ENCODE results near the gene SEMA3D. TPM values are rescaled to one million over a fixed set of nuclear protein-coding genes. Genes with fewer than 3 reads are reported as not detected.

SEMA3D gene
- total and polyA plus RNA-seq, 9 of the 15 experiments (the other 6 are each of a cell fraction or from before 2014, with no cell fraction given): 0.01 to 0.10 (median 0.04) TPM; not detected in 1

DNA sequence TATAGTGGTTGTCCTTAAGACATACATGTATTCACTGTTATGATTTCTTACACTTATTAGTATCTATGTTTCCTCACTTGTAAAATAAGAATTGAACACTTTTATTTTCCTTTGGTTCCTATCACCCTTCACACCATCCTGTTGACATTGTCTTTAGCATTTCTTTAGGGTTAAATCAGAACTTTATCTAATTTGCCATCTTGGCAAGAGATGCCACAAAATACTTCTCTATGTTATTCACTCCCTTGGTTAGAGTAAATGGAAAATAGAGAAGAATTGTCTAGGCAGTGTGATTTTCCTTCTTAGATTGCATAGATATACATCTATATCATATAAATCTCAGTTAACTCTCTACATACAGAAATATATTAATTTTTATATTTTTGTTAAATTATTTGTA lies 204.7 kb downstream of the SEMA3D start (continued):
- TF ChIP-seq POLR3A (IDR thresholded peaks at IDR 0.05; ENCODE audit: borderline replicate concordance, extremely low read depth, insufficient read depth, insufficient read length) (no peak), ZNF212 (CRISPR knock-in tag; IDR thresholded peaks at IDR 0.05) (no peak), KHSRP (IDR thresholded peaks at IDR 0.05) (no peak), SREBF2 (CRISPR knock-in tag; IDR thresholded peaks at IDR 0.05) (no peak)

GRCh38 chr7:84981055-84981976 lies 205.5 kb downstream of the SEMA3D start:
- intact Hi-C loops (cut with micrococcal nuclease): no loop called here
- Histone ChIP-seq H3K36me3 (ENCODE audit: control insufficient read depth, insufficient read depth, low read length) (no peaks in the 10 kb centered on the region), H3K4me1 (replicated peaks in 1 of 2; ENCODE audit: control insufficient read depth in 2 of 2, insufficient read depth in 2 of 2, low read length in 2 of 2) (no peaks in the 10 kb centered on the region), H3K4me3 (no peak overlapping the region), H3K9me3 (replicated peaks; ENCODE audit: control insufficient read depth, insufficient read depth, low read depth, low read length) (no peaks in the 10 kb centered on the region), H3K79me2 (ENCODE audit: control insufficient read depth, insufficient read depth, low read length) (no peaks in the 10 kb centered on the region), H2AFZ (ENCODE audit: low read depth, low read length) (no peak overlapping the region; the same call in 1 of the 2 replicates), H4K20me1 (replicated peaks; ENCODE audit: control insufficient read depth, insufficient read depth, low read length) (no peaks in the 10 kb centered on the region), H3K9ac (ENCODE audit: insufficient read depth in 1 of 2, low read depth in 2 of 2, low read length in 2 of 2) (no peak overlapping the region), H3K27ac (ENCODE audit: extremely low read depth, low read depth, low read length) (no peak overlapping the region), H3K27me3 (ENCODE audit: control insufficient read depth in 2 of 2, insufficient read depth in 2 of 2, low read length in 2 of 2) (no peaks in the 10 kb centered on the region; a peak in 1 of 5 replicates), H3K9me1 (ENCODE audit: control insufficient read depth, insufficient read depth, low read length) (no peaks in the 10 kb centered on the region), H3K4me2 (ENCODE audit: insufficient read depth, low read length) (no peak overlapping the region)
- in situ Hi-C loops (cut with MboI): no loop called here
- WGBS (ENCODE audit: insufficient coverage, low coverage, missing lambda C conversion rate): 3% methylated on average over 6 of the region's 6 CpGs
- ATAC-seq (no peak), FAIRE-seq (no peak), DNase-seq (ENCODE audit: extremely low read depth in 1 of 4, low spot score in 3 of 4) (no peak)
- POLR2A ChIA-PET: interaction anchor here (0.7 kb wide), 2 partner anchors 9 to 46 kb away, joined by 3 to 5 read pairs; no protein-coding TSS in a partner anchor
- TF ChIP-seq NCOA2 (IDR thresholded peaks at IDR 0.05; ENCODE audit: partially characterized antibody in 2 of 2) (no peak), VEZF1 (CRISPR knock-in tag; IDR thresholded peaks at IDR 0.05) (no peak), HNRNPH1 (optimal IDR thresholded peaks at IDR 0.05; ENCODE audit: low read depth, low read length) (no peak), L3MBTL2 (IDR thresholded peaks at IDR 0.05) (no peak), EP300 (IDR thresholded peaks at IDR 0.05; ENCODE audit: low read length) (no peak)
- CTCF ChIA-PET (ENCODE audit: low intra/inter-chr PET ratio): no interaction called here
- BruUV-seq (replicated peaks): no TSS peak

All from K562 (cell line).